KBM-7 (cell line): ENCODE measurements around the gene NCOA1.
"Not testable (repeated sequence)": the region's sequence is repeated elsewhere in the genome, so short reads cannot be mapped to it uniquely, and the experiment has no call there.

Source experiments
- DNase-seq: peaks from one replicate; pipeline ENCODE4 v3.0.0-alpha.2; 2015
- in situ Hi-C: fragments of 300-500 bp; cut with MboI; formaldehyde crosslinking; loops from 2 replicates; pipeline ENCODE4 v1.14.3; 2020; ENCODE audit warnings: low sequenced_read_pairs, low pct_unique_long_range_greater_than_20kb, mixed read lengths

NCOA1 gene

GRCh38 chr2:24472416-24472815 is 18.6 kb upstream of the NCOA1 start:
- DNase-seq = no peak
- in situ Hi-C loops = no loop called here

DNA sequence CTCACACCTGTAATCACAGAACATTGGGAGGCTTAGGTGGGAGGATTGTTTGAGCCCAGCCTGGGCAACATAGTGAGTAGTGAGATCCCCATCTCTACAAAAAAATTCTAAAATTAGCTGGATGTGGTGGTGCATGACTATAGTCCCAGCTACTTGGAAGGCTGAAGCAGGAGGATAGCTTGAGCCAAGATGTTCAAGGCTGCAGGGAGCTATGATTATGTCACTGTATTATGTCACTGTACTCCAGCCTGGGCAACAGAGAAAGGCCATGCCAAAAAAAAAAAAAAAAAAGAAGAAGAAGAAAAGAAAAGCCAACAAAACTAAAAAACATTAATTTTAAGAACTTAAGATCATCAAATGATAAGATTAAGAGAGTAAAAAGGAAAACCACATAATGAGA is 17.4 kb upstream of the NCOA1 start:
- DNase-seq = no peak
- in situ Hi-C loops = no loop called here

DNA sequence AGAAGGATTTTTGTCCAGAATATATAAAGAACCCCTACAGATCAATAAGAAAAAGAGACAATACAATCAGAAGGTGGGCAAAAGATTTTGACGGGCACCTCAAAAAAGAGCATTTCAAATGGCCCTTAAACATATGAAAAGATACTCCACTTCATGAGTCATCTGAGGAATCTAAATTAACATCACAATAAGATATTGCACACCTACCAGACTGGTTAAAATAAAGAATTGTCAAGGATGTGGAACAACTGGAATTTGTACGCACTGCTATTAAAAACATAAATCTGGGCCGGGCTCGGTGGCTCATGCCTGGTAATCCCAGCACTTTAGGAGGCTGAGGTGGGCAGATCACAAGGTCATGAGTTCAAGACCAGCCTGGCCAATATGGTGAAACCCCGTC is 17.0 kb upstream of the NCOA1 start:
- in situ Hi-C loops = no loop called here
- DNase-seq = no peak

DNA sequence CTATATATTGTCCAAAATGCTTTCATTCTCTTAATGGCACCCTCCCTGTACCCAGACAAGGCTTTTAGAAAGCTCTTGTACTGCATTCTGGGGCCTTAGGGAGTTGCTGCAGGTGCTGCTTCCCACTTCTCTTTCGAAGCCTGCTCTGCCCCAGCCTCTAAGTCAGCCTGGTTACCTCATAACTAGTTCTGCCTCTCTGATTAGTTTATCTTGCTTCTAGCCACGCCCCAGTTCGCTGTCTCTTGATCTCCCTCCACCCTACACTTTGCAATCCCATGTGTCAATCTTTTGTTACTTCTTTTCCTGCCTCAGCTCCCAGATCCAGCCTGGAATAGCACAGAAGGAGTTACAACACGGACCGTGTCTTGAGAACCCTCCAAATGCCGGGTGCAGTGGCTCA is 13.8 kb upstream of the NCOA1 start:
- no peak for DNase-seq
- in situ Hi-C loops = no loop called here

DNA sequence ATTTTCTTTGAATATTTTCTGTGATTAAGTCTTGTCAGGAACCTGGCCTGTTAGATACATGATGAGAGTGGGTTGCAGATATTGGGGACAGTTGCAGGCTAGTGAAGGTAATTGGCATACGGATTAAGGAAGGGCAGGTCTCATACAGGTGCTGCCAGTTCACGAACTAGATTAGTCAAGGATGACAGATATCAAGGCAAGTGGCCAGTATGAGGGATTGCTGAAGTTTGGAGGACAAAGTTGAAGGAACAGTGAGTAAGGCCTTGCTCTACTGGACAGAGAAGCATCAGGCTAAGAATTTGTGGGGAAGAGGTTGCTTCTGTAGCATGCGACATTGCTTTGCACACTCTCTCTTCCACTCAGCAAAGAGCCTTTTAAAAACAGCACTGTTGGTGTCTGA is 12.8 kb upstream of the NCOA1 start:
- in situ Hi-C loops = no loop called here
- DNase-seq = no peak

GRCh38 chr2:24480245-24480644 is 10.8 kb upstream of the NCOA1 start:
- in situ Hi-C loops = no loop called here
- no peak for DNase-seq

DNA sequence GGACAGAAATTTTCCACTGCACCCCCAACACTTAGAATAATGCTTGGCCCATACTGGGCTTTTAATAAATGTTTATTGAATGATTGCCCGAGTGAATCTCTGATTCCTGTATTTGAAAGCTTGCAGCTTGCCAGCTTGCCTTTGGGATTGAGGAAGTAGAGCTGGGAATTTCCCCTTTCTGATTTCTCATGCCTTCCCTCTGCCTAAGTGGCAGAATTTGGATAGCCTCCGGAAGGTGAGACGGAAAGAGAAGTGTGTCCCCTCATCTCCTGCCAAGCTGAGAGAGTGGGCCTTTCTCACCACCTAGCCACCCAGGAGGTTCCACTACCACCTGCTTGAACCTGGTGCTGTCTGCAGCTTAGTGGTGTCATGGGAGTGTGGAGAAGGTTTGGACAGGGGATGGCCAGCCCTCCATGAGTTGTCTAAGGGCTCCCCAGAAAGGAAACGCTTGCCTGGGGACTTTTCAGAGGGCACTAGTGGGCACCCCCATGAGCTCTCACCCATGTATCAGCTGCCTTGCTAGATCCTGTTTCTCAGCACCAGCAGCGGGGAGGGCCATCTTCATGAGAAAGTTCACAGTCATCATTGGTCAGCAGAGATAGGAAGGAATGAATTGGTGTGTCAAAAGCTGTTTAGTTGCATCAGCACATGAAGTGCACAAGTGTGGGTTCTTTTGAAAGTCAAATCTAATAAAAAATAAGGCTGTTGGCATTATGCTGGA is 8.6 kb upstream of the NCOA1 start:
- in situ Hi-C loops = no loop called here
- DNase-seq = peak; percentile 14

GRCh38 chr2:24482972-24483300 is 8.1 kb upstream of the NCOA1 start:
- in situ Hi-C loops = no loop called here

DNA sequence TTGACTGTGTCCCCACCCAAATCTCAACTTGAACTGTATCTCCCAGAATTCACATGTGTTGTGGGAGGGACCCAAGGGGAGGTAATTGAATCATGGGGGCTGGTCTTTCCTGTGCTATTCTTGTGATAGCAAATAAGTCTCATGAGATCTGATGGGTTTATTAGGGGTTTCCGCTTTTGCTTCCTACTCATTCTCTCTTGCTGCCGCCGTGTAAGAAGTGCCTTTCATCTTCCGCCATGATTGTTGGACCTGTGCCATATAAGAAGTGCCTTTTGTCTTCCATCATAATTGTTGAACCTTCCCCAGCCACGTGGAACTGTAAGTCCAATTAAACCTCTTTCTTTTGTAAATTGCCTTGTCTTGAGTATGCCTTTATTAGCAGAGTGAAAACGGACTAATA is 6.4 kb upstream of the NCOA1 start:
- in situ Hi-C loops = not testable (repeated sequence)

More at GRCh38 chr2:24482972-24483300, 8.1 kb upstream of the NCOA1 start:
- no peak for DNase-seq

GRCh38 chr2:24485197-24485596 is 5.9 kb upstream of the NCOA1 start:
- no peak for DNase-seq
- in situ Hi-C loops = no loop called here

More for the DNA sequence above, 6.4 kb upstream of the NCOA1 start:
- DNase-seq = not testable (repeated sequence)

DNA sequence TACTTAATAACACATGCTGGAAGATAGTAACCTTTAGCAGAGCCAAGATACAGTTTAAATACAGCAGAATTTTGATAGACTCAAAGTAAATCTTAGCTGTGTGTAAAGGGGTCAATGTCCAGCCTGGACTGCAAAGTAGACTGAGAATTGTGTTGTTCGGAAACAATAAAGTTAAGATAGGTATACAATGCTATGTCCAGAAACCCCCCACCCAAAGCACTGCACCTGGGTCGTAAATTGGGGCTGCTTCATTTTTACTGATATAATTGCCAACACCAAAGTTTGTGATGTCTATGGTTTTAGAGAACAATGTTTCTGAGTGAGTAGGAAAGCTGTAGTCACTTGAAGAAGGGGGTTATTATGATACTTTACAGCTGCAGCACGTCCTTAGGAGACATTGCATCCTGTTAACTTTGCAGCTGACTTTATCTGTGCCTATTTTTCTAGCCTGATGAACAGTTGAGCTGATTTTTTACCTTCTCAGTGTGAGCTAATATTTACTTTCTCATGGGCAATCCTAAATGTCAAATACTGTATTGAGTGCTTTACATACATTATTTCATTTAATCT is 4.3 kb upstream of the NCOA1 start:
- in situ Hi-C loops = no loop called here
- DNase-seq = no peak

GRCh38 chr2:24489465-24490180 is 1.4 kb upstream of the NCOA1 start:
- in situ Hi-C loops = no loop called here
- DNase-seq = no peak

- in situ Hi-C loops = no loop called here
- no peak for DNase-seq
Measured at GRCh38 chr2:24490181-24490689, 819 bp upstream of the NCOA1 start.

GRCh38 chr2:24491542-24492420 is 727 bp downstream of the NCOA1 start:
- DNase-seq = peak; percentile 70

DNA sequence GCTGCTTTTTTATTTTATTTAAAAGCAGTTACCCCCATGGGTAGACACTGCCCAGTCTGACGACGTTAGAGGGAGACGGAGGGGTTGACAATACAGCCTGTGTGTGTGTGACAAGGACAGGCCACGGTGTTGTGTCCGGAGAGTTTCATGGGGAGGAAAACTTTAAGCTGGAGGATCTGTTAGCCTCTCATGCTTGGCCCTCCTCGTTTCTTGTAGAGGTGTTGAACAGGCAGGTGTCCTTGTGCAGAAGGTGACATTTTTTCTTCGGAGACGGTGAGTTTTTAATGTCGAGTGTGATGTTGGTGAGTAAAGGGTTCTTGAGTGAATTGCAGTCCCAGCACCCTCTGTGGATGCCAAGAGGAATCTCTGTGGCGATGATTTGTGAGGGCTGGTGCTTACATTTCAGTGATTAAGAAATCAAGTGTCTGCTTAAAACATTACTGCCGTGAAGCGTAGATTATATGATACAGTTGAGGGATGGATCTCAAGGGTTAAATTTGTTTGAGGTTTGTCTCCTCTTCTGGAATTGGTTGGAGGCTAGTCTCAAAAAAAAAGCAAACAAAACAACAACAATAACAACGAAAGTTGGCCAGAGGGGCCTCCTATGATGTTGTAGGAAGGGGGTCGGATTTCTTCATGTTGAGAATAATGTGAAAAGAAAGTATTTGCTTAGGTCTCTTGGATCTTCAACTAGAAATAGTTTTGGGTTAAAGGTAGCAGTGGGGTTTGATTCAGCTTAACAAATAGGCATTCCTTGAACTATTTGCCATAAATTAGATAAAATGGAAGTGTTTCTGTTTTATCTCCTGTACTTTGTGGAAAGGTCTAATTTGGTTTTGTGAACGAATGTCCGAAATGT is 1.6 kb downstream of the NCOA1 start:
- no peak for DNase-seq
- in situ Hi-C loops = no loop called here

More at GRCh38 chr2:24491542-24492420, 727 bp downstream of the NCOA1 start:
- in situ Hi-C loops = no loop called here

- peak; percentile 49 for DNase-seq
- in situ Hi-C loops = no loop called here
Measured at GRCh38 chr2:24493713-24494112, 2.7 kb downstream of the NCOA1 start.

DNA sequence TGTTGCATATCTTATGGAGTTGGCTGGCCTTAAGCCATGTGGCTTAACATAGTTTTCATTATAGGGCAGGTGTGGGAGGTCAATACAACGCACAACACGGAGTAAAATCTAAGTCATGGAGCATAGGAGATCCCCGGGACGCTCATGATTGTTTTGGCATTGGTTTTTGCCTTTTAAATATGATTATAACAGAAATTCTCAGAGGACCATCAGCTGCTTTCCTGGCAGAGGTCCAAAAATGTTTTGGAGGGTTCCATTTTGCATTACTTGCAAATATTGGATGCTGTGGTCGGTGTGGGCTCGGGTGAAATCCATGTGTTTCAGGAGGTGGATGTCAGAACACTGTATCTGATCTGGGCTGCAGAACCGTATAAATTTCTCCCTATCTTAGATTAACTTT is 3.4 kb downstream of the NCOA1 start:
- no peak for DNase-seq
- in situ Hi-C loops = no loop called here

GRCh38 chr2:24495451-24495850 is 4.4 kb downstream of the NCOA1 start:
- no peak for DNase-seq
- in situ Hi-C loops = no loop called here

- in situ Hi-C loops = no loop called here
- no peak for DNase-seq
Measured at GRCh38 chr2:24496959-24497358, 5.9 kb downstream of the NCOA1 start.
